Caco-2 (cell line): ENCODE measurements around the gene CCDC85C. TPM values are rescaled to one million over a fixed set of nuclear protein-coding genes. Genes with fewer than 3 reads are reported as not detected.

Source experiments
- BruUV-seq: library from RNA; stranded (reverse); fragments of 400-500 nt; replicated peaks from 2 replicates; lab custom pipeline; 2021; lab: Mats Ljungman, UMichigan
- CTCF ChIA-PET: fragments of 300-600 bp; sonication (Branson Sonifier 250); formaldehyde crosslinking; loops from one replicate; lab custom pipeline; 2022; ENCODE audit warnings: antibody characterized with exemption; lab: Charles Lee
- POLR2A ChIA-PET: fragments of 300-600 bp; sonication (Branson Sonifier 250); formaldehyde crosslinking; loops from one replicate; lab custom pipeline; 2022; ENCODE audit warnings: antibody characterized with exemption; lab: Charles Lee
- DNase-seq, 2 experiments: peaks; one replicate each; pipeline versions ENCODE4 v3.0.0 to v3.0.0-alpha.2; 2020 to 2022
- H3K27me3 ChIP-seq: replicated peaks from 2 replicates; pipeline ENCODE4 v1.6.0; 2011; ENCODE audit warnings: low read length; ENCODE audit not compliant: control insufficient read depth, insufficient read depth
- H3K36me3 ChIP-seq: 2 replicates; pipeline ENCODE4 v1.5.1; 2011; ENCODE audit warnings: low read length; ENCODE audit not compliant: control insufficient read depth, insufficient read depth
- H3K4me1 ChIP-seq: fragments of 250-450 bp; sonication (Bioruptor Pico); 2 replicates; pipeline ENCODE4 v1.5.1; 2020; ENCODE audit warnings: mild to moderate bottlenecking
- H3K4me3 ChIP-seq: 2 replicates; pipeline ENCODE4 v1.5.1; 2011; ENCODE audit warnings: low read depth, mild to moderate bottlenecking, control low read depth, low read length
- H3K9me3 ChIP-seq: fragments of 250-450 bp; sonication (Bioruptor Pico); 2 replicates; pipeline ENCODE4 v1.5.1; 2020; ENCODE audit warnings: mild to moderate bottlenecking, moderate library complexity
- H3K27ac Mint-ChIP-seq: one replicate; pipeline ENCODE4 v1.8.0; 2022; ENCODE audit warnings: mixed read lengths; ENCODE audit not compliant: unreplicated experiment
- H3K27me3 Mint-ChIP-seq: one replicate; pipeline ENCODE4 v1.8.0; 2022; ENCODE audit warnings: mixed read lengths; ENCODE audit not compliant: insufficient read depth, unreplicated experiment
- H3K36me3 Mint-ChIP-seq: one replicate; pipeline ENCODE4 v1.8.0; 2022; ENCODE audit warnings: mild to moderate bottlenecking, mixed read lengths; ENCODE audit not compliant: insufficient read depth, unreplicated experiment
- H3K4me1 Mint-ChIP-seq: one replicate; pipeline ENCODE4 v1.8.0; 2022; ENCODE audit warnings: low read depth, mixed read lengths; ENCODE audit not compliant: unreplicated experiment
- H3K4me3 Mint-ChIP-seq: one replicate; pipeline ENCODE4 v1.8.0; 2022; ENCODE audit warnings: mild to moderate bottlenecking, moderate library complexity, mixed read lengths; ENCODE audit not compliant: unreplicated experiment
- H3K9me3 Mint-ChIP-seq: one replicate; pipeline ENCODE4 v1.8.0; 2022; ENCODE audit warnings: mixed read lengths; ENCODE audit not compliant: unreplicated experiment
- CTCF ChIP-seq, 2 experiments: fragments of 200-600 bp in 1 of 2; IDR thresholded peaks; 1 replicate in 1 of 2; 2 replicates in 1 of 2; pipeline versions ENCODE4 v1.5.1 to v1.8.0; 2011 to 2022; ENCODE audit warnings: antibody characterized with exemption in 1 of 2, control low read depth in 1 of 2, inconsistent platforms in 1 of 2, low read depth in 1 of 2, low read length in 1 of 2, mild to moderate bottlenecking in 1 of 2, moderate library complexity in 1 of 2; ENCODE audit not compliant: insufficient read depth in 1 of 2, severe bottlenecking in 1 of 2, unreplicated experiment in 1 of 2
- intact Hi-C: fragments of 100-400 bp; cut with micrococcal nuclease; formaldehyde crosslinking; loops from one replicate; pipeline ENCODE4 v1.10.0; 2022; ENCODE audit not compliant: unreplicated experiment
- total RNA-seq: library from RNA; stranded (reverse); gene quantifications from 2 replicates; pipeline ENCODE4 v1.2.3, GENCODE V29; 2022

The CCDC85C gene
- total RNA-seq, 1 experiment from 2014 or later: 76.2 TPM

GRCh38 chr14:99538275-99538674 is 65.7 kb downstream of the CCDC85C start:
- no peaks in the 10 kb centered on the region; the same call in 1 of the 2 replicates for H3K36me3 ChIP-seq
- CTCF ChIA-PET: interaction anchor here (1.0 to 2.3 kb wide), 2 partner anchors 15 to 63 kb away, joined by 3 to 15 read pairs; no protein-coding TSS in a partner anchor
- Mint-ChIP-seq H3K4me3 (no peak overlapping the region), H3K4me1 (peaks cover 6% of the 10 kb centered on the region), H3K27ac (peak overlapping the region; percentile 71), H3K27me3 (no peaks in the 10 kb centered on the region), H3K36me3 (peaks cover 5% of the 10 kb centered on the region), H3K9me3 (no peaks in the 10 kb centered on the region)
- peak in 1 of 2 experiments; percentile 17 for DNase-seq
- no peak overlapping the region for H3K4me3 ChIP-seq
- TF ChIP-seq CTCF (IDR thresholded peaks at IDR 0.05; ENCODE audit: insufficient read depth in 1 of 2, low read depth in 1 of 2, low read length in 1 of 2, severe bottlenecking in 1 of 2, unreplicated experiment in 1 of 2): no peak
- H3K27me3 ChIP-seq: no peaks in the 10 kb centered on the region
- H3K4me1 ChIP-seq: peaks cover 22% of the 10 kb centered on the region
- POLR2A ChIA-PET: no interaction called here
- no peaks in the 10 kb centered on the region for H3K9me3 ChIP-seq
- intact Hi-C loops: loop anchor here (5.0 kb wide), 1 partner anchor 39 kb away; no protein-coding TSS in a partner anchor
- no TSS peak for BruUV-seq

- ChIA-PET CTCF (interaction anchor here (2.3 kb wide), 1 partner anchor 14 kb away, joined by 15 read pairs; no protein-coding TSS in a partner anchor), POLR2A (no interaction called here)
- Mint-ChIP-seq H3K27ac (peak overlapping the region; percentile 71), H3K4me3 (no peak overlapping the region), H3K36me3 (peaks cover 5% of the 10 kb centered on the region), H3K4me1 (peaks cover 5% of the 10 kb centered on the region), H3K9me3 (no peaks in the 10 kb centered on the region), H3K27me3 (no peaks in the 10 kb centered on the region)
- H3K27me3 ChIP-seq: no peaks in the 10 kb centered on the region
- intact Hi-C loops: loop anchor here (2.0 to 5.0 kb wide), 2 partner anchors 15 to 40 kb away; no protein-coding TSS in a partner anchor
- H3K36me3 ChIP-seq: no peaks in the 10 kb centered on the region; the same call in 1 of the 2 replicates
- no peaks in the 10 kb centered on the region for H3K9me3 ChIP-seq
- no TSS peak for BruUV-seq
- no peak for TF ChIP-seq CTCF (IDR thresholded peaks at IDR 0.05; ENCODE audit: insufficient read depth in 1 of 2, low read depth in 1 of 2, low read length in 1 of 2, severe bottlenecking in 1 of 2, unreplicated experiment in 1 of 2)
- peak; percentile 49 to 52 for DNase-seq
- peaks cover 22% of the 10 kb centered on the region for H3K4me1 ChIP-seq
- H3K4me3 ChIP-seq: no peak overlapping the region
Observed at GRCh38 chr14:99537399-99537798, 66.6 kb downstream of the CCDC85C start.

- H3K4me3 Mint-ChIP-seq: no peak overlapping the region
- no peak overlapping the region for H3K27ac Mint-ChIP-seq
- no peaks in the 10 kb centered on the region for H3K36me3 Mint-ChIP-seq
- no peaks in the 10 kb centered on the region for H3K9me3 Mint-ChIP-seq
- intact Hi-C loops: loop anchor here (2.0 to 5.0 kb wide), 2 partner anchors 13 to 41 kb away; no protein-coding TSS in a partner anchor
- CTCF ChIA-PET: no interaction called here
- Histone ChIP-seq H3K9me3 (no peaks in the 10 kb centered on the region), H3K36me3 (no peaks in the 10 kb centered on the region; the same call in 1 of the 2 replicates), H3K27me3 (no peaks in the 10 kb centered on the region), H3K4me1 (peaks cover 22% of the 10 kb centered on the region), H3K4me3 (no peak overlapping the region)
- POLR2A ChIA-PET: no interaction called here
- no peak for TF ChIP-seq CTCF (IDR thresholded peaks at IDR 0.05; ENCODE audit: insufficient read depth in 1 of 2, low read depth in 1 of 2, low read length in 1 of 2, severe bottlenecking in 1 of 2, unreplicated experiment in 1 of 2)
- no peaks in the 10 kb centered on the region for H3K27me3 Mint-ChIP-seq
- no peak for DNase-seq
- BruUV-seq: no TSS peak
- H3K4me1 Mint-ChIP-seq: no peaks in the 10 kb centered on the region
Observed at GRCh38 chr14:99535908-99536778, 67.9 kb downstream of the CCDC85C start.
